K562 (cell line): ENCODE data around the gene TTC28. TPM values are rescaled to one million over a fixed set of nuclear protein-coding genes. Genes with fewer than 3 reads are reported as not detected.

Experiments
- ATAC-seq: fragments of 200-7000 bp; cut with Tn5 transposase; 3 replicates; pipeline ENCODE4 v1.9.1; 2020; ENCODE audit warnings: moderate library complexity
- BruUV-seq: library from RNA; stranded (reverse); fragments of 400-500 nt; replicated peaks from 2 replicates; lab custom pipeline; 2021; lab: Mats Ljungman, UMichigan
- CTCF ChIA-PET: fragments of 300-600 bp; formaldehyde crosslinking; extraction: SDS; loops from one replicate; lab custom pipeline; 2021; ENCODE audit warnings: low intra/inter-chr PET ratio; lab: Yijun Ruan, JAX
- POLR2A ChIA-PET: fragments of 300-600, 350-650 bp; sonication (Branson Sonifier 250); formaldehyde crosslinking; extraction: SDS; loops from one replicate; lab custom pipeline; 2021; ENCODE audit warnings: antibody characterized with exemption, inconsistent platforms; lab: Yijun Ruan, JAX
- DNase-seq, 4 experiments: peaks; one replicate each; pipeline versions ENCODE4 v3.0.0 to v3.0.0-alpha.2; 2011 to 2018; ENCODE audit warnings: low spot score in 3 of 4, mixed read lengths in 3 of 4; ENCODE audit errors: extremely low read depth in 1 of 4
- FAIRE-seq: peaks from 2 replicates; lab custom pipeline; 2011; peaks lifted over from hg19 to GRCh38; lab: Jason Lieb, UNC
- H2AFZ ChIP-seq: 2 replicates; pipeline ENCODE4 v1.6.0; 2011; ENCODE audit warnings: low read depth, low read length, control low read depth, inconsistent platforms
- H3K27ac ChIP-seq: fragments of 200-600 bp; 3 replicates; pipeline ENCODE4 v1.8.0; 2011; ENCODE audit warnings: low read depth, mild to moderate bottlenecking, control low read depth, inconsistent platforms, low read length, moderate library complexity, mixed read lengths; ENCODE audit errors: extremely low read depth
- H3K27me3 ChIP-seq, 2 experiments: fragments of 300-600 bp in 1 of 2; 2 replicates in 1 of 2; 3 replicates in 1 of 2; pipeline versions ENCODE4 v1.6.0 to v1.8.0; 2011; ENCODE audit warnings: inconsistent platforms in 2 of 2, low read length in 2 of 2, mild to moderate bottlenecking in 1 of 2, mixed read lengths in 1 of 2, moderate library complexity in 1 of 2; ENCODE audit not compliant: control insufficient read depth in 2 of 2, insufficient read depth in 2 of 2
- H3K36me3 ChIP-seq: fragments of 300-600 bp; 3 replicates; pipeline ENCODE4 v1.8.0; 2011; ENCODE audit warnings: mild to moderate bottlenecking, low read length, inconsistent platforms; ENCODE audit not compliant: control insufficient read depth, insufficient read depth
- H3K4me1 ChIP-seq, 2 experiments: fragments of 200-600 bp in 1 of 2; replicated peaks in 1 of 2; 2 replicates in 1 of 2; 3 replicates in 1 of 2; pipeline versions ENCODE4 v1.5.1 to v1.8.0; 2011; ENCODE audit warnings: inconsistent platforms in 2 of 2, low read length in 2 of 2, mild to moderate bottlenecking in 1 of 2, mixed read lengths in 1 of 2, moderate library complexity in 1 of 2; ENCODE audit not compliant: control insufficient read depth in 2 of 2, insufficient read depth in 2 of 2
- H3K4me2 ChIP-seq: 2 replicates; pipeline ENCODE4 v1.6.1; 2011; ENCODE audit warnings: low read length, control low read depth, inconsistent platforms, mixed read lengths; ENCODE audit not compliant: insufficient read depth
- H3K4me3 ChIP-seq: fragments of 200-600 bp; sonication (generic), shearing (Covaris generic); 2 replicates; pipeline ENCODE4 v1.5.1; 2016; ENCODE audit warnings: control low read depth, inconsistent platforms
- H3K79me2 ChIP-seq: fragments of 200-600 bp; 3 replicates; pipeline ENCODE4 v1.8.0; 2011; ENCODE audit warnings: low read length, inconsistent platforms; ENCODE audit not compliant: control insufficient read depth, insufficient read depth
- H3K9ac ChIP-seq, 2 experiments: 2 replicates each; pipeline versions ENCODE4 v1.6.0 to v1.6.1; 2011; ENCODE audit warnings: low read depth in 2 of 2, low read length in 2 of 2, control low read depth in 1 of 2, inconsistent platforms in 1 of 2, mild to moderate bottlenecking in 1 of 2, mixed read lengths in 1 of 2; ENCODE audit not compliant: insufficient read depth in 1 of 2
- H3K9me1 ChIP-seq: one replicate; pipeline ENCODE4 v1.6.0; 2011; ENCODE audit warnings: inconsistent platforms, mild to moderate bottlenecking, low read length, moderate library complexity; ENCODE audit not compliant: control insufficient read depth, insufficient read depth
- H3K9me3 ChIP-seq: replicated peaks from 2 replicates; pipeline ENCODE4 v1.5.1; 2011; ENCODE audit warnings: low read depth, low read length, inconsistent platforms; ENCODE audit not compliant: control insufficient read depth, insufficient read depth
- H4K20me1 ChIP-seq: replicated peaks from 2 replicates; pipeline ENCODE4 v1.6.1; 2011; ENCODE audit warnings: low read length, inconsistent platforms, mixed read lengths; ENCODE audit not compliant: control insufficient read depth, insufficient read depth
- GATA2 ChIP-seq: sonication (generic); formaldehyde crosslinking; IDR thresholded peaks from 2 replicates; pipeline ENCODE4 v1.4.0; 2020; ENCODE audit warnings: mild to moderate bottlenecking, missing genetic modification reagents
- GTF2A2 ChIP-seq: IDR thresholded peaks from 2 replicates; pipeline ENCODE4 v1.6.1; 2016; ENCODE audit warnings: mild to moderate bottlenecking, missing genetic modification characterization, missing compliant biosample characterization
- IRF2 ChIP-seq: sonication (generic); formaldehyde crosslinking; IDR thresholded peaks from 2 replicates; pipeline ENCODE4 v1.8.1; 2022; ENCODE audit warnings: mild to moderate bottlenecking, missing genetic modification reagents
- KLF13 ChIP-seq: fragments of 450-650 bp; IDR thresholded peaks from 2 replicates; pipeline ENCODE4 v1.6.1; 2016; ENCODE audit warnings: missing genetic modification characterization, low read depth, mild to moderate bottlenecking, missing compliant biosample characterization, moderate library complexity, borderline replicate concordance
- NBN ChIP-seq: fragments of 450-650 bp; IDR thresholded peaks from 2 replicates; pipeline ENCODE4 v1.6.1; 2016; ENCODE audit warnings: low read depth, mild to moderate bottlenecking
- PCBP1 ChIP-seq: fragments of 200-400 bp; formaldehyde crosslinking; IDR thresholded peaks from 2 replicates; pipeline ENCODE4 v1.6.1; 2018; ENCODE audit warnings: mild to moderate bottlenecking, low read depth, low read length; ENCODE audit not compliant: poor library complexity, severe bottlenecking
- POLR2AphosphoS5 ChIP-seq: IDR thresholded peaks from 2 replicates; pipeline ENCODE4 v1.6.1; 2011; ENCODE audit warnings: mild to moderate bottlenecking, low read depth, low read length, moderate library complexity; ENCODE audit not compliant: control insufficient read depth, insufficient read depth
- POLR3A ChIP-seq: IDR thresholded peaks from 2 replicates; pipeline ENCODE4 v1.6.1; 2011; ENCODE audit warnings: borderline replicate concordance, mild to moderate bottlenecking, moderate library complexity; ENCODE audit not compliant: insufficient read length, insufficient read depth; ENCODE audit errors: extremely low read depth
- SIX5 ChIP-seq, 2 experiments: IDR thresholded peaks; 2 replicates each; pipeline ENCODE4 v1.6.1; 2011; ENCODE audit warnings: low read length in 2 of 2, borderline replicate concordance in 1 of 2, low read depth in 1 of 2, mild to moderate bottlenecking in 1 of 2, moderate library complexity in 1 of 2; ENCODE audit not compliant: insufficient read depth in 1 of 2
- ZNF696 ChIP-seq: fragments of 250-450 bp; sonication (Bioruptor Pico); conservative IDR thresholded peaks from 2 replicates; pipeline ENCODE4 v1.4.0; 2020; ENCODE audit warnings: mild to moderate bottlenecking, moderate library complexity
- ZNF830 ChIP-seq: fragments of 250-450 bp; sonication (Bioruptor Pico); IDR thresholded peaks from 2 replicates; pipeline ENCODE4 v1.5.0; 2021; ENCODE audit warnings: mild to moderate bottlenecking
- WGBS: fragments of 100-300 bp; shearing (Covaris generic); methylation state at CpG from one replicate; pipeline ENCODE4 v1.1.6; 2016; ENCODE audit warnings: low coverage, mixed read lengths; ENCODE audit not compliant: insufficient coverage; ENCODE audit errors: missing lambda C conversion rate; 5-methylcytosine and 5-hydroxymethylcytosine counted together
- in situ Hi-C: fragments of 300-500 bp; cut with MboI; formaldehyde crosslinking; loops from 4 replicates; pipeline ENCODE4 v1.15.0; 2018; ENCODE audit warnings: inconsistent platforms, mixed read lengths
- intact Hi-C: fragments of 100-400 bp; cut with micrococcal nuclease; formaldehyde crosslinking; loops from 2 replicates; pipeline ENCODE4 v1.14.2; 2022
- polyA plus RNA-seq, 8 experiments: library from polyadenylated mRNA; depleted of rRNA in 4 of 8; stranded (reverse) in 5 of 8; unstranded in 3 of 8; fragments of >200 nt; fragmentation: Nextera tagmentation in 2 of 8; fragmentation: Illumina TruSeq in 1 of 8; extraction: Ambion mirVana in 2 of 8; extraction: Trizol in 1 of 8; gene quantifications; 2 replicates each; pipeline versions ENCODE4 v1.2.1 to v1.2.3, GENCODE V29; 2011 to 2014; ENCODE audit warnings: inconsistent platforms in 1 of 8, missing spikeins in 1 of 8
- total RNA-seq, 7 experiments: library from RNA; depleted of rRNA in 6 of 7; stranded (reverse); fragments of >200 nt in 6 of 7; fragmentation: Illumina TruSeq in 2 of 7; extraction: Trizol in 2 of 7; gene quantifications; 2 replicates each; pipeline versions ENCODE4 v1.2.1 to v1.2.3, GENCODE V29; 2011 to 2021; ENCODE audit warnings: low replicate concordance in 1 of 7
- TF ChIP-seq, protein P1 (sequence below): fragments of 250-450 bp; sonication (Bioruptor Pico); IDR thresholded peaks from 2 replicates; pipeline ENCODE4 v1.4.0; 2020; ENCODE audit warnings: mild to moderate bottlenecking, moderate library complexity
- TF ChIP-seq, protein P2 (sequence below): fragments of 250-450 bp; sonication (Bioruptor Pico); IDR thresholded peaks from 2 replicates; pipeline ENCODE4 v1.4.0; 2020

Gene TTC28
- total and polyA plus RNA-seq, 9 of the 15 experiments (the other 6 are each of a cell fraction or from before 2014, with no cell fraction given), result 0.22 to 10.7 (median 3.1) TPM

DNA sequence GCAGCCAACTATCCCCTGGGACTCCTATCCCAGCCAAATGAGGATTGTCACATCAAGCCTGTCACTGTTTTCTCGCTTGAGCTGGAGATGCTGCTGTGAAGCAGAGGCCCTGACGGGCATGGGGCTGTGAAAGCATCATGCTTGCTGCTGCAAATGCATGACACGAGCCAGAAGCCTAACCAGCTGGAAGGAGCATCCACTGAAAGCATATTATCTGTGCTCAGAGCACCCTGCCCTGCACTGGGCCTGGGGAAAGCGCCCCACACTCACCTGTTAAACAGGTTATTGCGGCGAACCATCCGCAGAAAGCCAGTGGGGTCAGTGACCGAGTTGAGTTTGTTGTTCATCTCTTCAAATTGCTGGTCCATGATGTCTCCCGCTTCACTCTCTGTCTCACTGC, 649.7 kb downstream of the TTC28 start:
- 83% methylated on average over 8 of the region's 9 CpGs for WGBS
- CTCF ChIA-PET, result no interaction called here
- POLR2A ChIA-PET, result interaction anchor here (0.7 kb wide), 1 partner anchor 806 kb away, joined by 4 read pairs; no protein-coding TSS in a partner anchor
- Histone ChIP-seq H3K4me1 (peaks cover 22 to 27% of the 10 kb centered on the region in 2 experiments; a peak in 4 of 5 replicates), H3K79me2 (no peaks in the 10 kb centered on the region), H3K36me3 (no peaks in the 10 kb centered on the region), H3K4me2 (no peak overlapping the region), H2AFZ (no peak overlapping the region), H3K27me3 (no peaks in the 10 kb centered on the region), H3K9me3 (no peaks in the 10 kb centered on the region), H3K9ac (no peak overlapping the region)
- no peak for FAIRE-seq
- in situ Hi-C loops, result loop anchor here (10.0 kb wide), 3 partner anchors 415 to 805 kb away; no protein-coding TSS in a partner anchor
- BruUV-seq, result no TSS peak
- TF ChIP-seq GTF2A2 (tag), result no peak
- TF ChIP-seq POLR3A, result no peak
- TF ChIP-seq ZNF830, result no peak
- TF ChIP-seq GATA2 (CRISPR knock-in tag), result no peak
- no peak for TF ChIP-seq PCBP1
- TF ChIP-seq ZNF696 (CRISPR knock-in tag), result no peak
- TF ChIP-seq KLF13, result no peak
- TF ChIP-seq, protein P1, sequence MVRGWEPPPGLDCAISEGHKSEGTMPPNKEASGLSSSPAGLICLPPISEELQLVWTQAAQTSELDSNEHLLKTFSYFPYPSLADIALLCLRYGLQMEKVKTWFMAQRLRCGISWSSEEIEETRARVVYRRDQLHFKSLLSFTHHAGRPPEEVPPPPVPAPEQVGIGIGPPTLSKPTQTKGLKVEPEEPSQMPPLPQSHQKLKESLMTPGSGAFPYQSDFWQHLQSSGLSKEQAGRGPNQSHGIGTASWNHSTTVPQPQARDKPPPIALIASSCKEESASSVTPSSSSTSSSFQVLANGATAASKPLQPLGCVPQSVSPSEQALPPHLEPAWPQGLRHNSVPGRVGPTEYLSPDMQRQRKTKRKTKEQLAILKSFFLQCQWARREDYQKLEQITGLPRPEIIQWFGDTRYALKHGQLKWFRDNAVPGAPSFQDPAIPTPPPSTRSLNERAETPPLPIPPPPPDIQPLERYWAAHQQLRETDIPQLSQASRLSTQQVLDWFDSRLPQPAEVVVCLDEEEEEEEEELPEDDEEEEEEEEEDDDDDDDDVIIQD (CRISPR knock-in tag), result no peak
- TF ChIP-seq SIX5 (IDR thresholded peaks at IDR 0.05; ENCODE audit: borderline replicate concordance in 1 of 2, insufficient read depth in 1 of 2, low read depth in 1 of 2, low read length in 2 of 2), result no peak
- TF ChIP-seq, protein P2, sequence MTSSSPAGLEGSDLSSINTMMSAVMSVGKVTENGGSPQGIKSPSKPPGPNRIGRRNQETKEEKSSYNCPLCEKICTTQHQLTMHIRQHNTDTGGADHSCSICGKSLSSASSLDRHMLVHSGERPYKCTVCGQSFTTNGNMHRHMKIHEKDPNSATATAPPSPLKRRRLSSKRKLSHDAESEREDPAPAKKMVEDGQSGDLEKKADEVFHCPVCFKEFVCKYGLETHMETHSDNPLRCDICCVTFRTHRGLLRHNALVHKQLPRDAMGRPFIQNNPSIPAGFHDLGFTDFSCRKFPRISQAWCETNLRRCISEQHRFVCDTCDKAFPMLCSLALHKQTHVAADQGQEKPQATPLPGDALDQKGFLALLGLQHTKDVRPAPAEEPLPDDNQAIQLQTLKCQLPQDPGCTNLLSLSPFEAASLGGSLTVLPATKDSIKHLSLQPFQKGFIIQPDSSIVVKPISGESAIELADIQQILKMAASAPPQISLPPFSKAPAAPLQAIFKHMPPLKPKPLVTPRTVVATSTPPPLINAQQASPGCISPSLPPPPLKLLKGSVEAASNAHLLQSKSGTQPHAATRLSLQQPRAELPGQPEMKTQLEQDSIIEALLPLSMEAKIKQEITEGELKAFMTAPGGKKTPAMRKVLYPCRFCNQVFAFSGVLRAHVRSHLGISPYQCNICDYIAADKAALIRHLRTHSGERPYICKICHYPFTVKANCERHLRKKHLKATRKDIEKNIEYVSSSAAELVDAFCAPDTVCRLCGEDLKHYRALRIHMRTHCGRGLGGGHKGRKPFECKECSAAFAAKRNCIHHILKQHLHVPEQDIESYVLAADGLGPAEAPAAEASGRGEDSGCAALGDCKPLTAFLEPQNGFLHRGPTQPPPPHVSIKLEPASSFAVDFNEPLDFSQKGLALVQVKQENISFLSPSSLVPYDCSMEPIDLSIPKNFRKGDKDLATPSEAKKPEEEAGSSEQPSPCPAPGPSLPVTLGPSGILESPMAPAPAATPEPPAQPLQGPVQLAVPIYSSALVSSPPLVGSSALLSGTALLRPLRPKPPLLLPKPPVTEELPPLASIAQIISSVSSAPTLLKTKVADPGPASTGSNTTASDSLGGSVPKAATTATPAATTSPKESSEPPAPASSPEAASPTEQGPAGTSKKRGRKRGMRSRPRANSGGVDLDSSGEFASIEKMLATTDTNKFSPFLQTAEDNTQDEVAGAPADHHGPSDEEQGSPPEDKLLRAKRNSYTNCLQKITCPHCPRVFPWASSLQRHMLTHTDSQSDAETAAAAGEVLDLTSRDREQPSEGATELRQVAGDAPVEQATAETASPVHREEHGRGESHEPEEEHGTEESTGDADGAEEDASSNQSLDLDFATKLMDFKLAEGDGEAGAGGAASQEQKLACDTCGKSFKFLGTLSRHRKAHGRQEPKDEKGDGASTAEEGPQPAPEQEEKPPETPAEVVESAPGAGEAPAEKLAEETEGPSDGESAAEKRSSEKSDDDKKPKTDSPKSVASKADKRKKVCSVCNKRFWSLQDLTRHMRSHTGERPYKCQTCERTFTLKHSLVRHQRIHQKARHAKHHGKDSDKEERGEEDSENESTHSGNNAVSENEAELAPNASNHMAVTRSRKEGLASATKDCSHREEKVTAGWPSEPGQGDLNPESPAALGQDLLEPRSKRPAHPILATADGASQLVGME (CRISPR knock-in tag), result no peak
- no peak for TF ChIP-seq NBN
- TF ChIP-seq POLR2AphosphoS5, result no peak
- no peak for TF ChIP-seq IRF2 (CRISPR knock-in tag)
- TF ChIP-seq, all 486 proteins: peak for 0
- DNase-seq (no peak), ATAC-seq (no peak)
- no peak overlapping the region for H3K4me3 ChIP-seq
- H4K20me1 ChIP-seq, result no peaks in the 10 kb centered on the region
- intact Hi-C loops, result loop anchor here (10.0 kb wide), 1 partner anchor 415 kb away; no protein-coding TSS in a partner anchor
- no peaks in the 10 kb centered on the region for H3K9me1 ChIP-seq
- H3K27ac ChIP-seq, result no peak overlapping the region
